ENCODE measurements around the gene CRP.

GRCh38 chr1:159743651-159744410, 29.4 kb upstream of the CRP start:
- TF ChIP-seq CTCF (IDR thresholded peaks at IDR 0.05; ENCODE audit: low read depth, low read length) (no peak), EZH2phosphoT487 (IDR thresholded peaks at IDR 0.05; ENCODE audit: low read depth) (no peak)

Data from OCI-LY3 (cell line).